Naive thymus-derived CD8-positive, alpha-beta T cell (primary cell): ENCODE measurements around the gene MAGEA9B. TPM values are rescaled to one million over a fixed set of nuclear protein-coding genes. Genes with fewer than 3 reads are reported as not detected.
A peak's percentile ranks its signal among the peaks of the same experiment; 100 is the strongest.
"Not testable (repeated sequence)": the region's sequence is repeated elsewhere in the genome, so short reads cannot be mapped to it uniquely, and the experiment has no call there.

Source experiments
- ATAC-seq, 2 donors: fragments of 150-1000 bp; cut with Tn5 transposase in 1 of 2; sonication (Bioruptor Pico), chemical (Tn5 transposase) in 1 of 2; 1 replicate in 1 of 2; 2 replicates in 1 of 2; pipeline ENCODE4 v1.10.0; 2021; ENCODE audit warnings: mild to moderate bottlenecking in 2 of 2, moderate library complexity in 2 of 2
- POLR2A ChIA-PET: fragments of 350-600 bp; sonication (Branson Sonifier 250); formaldehyde crosslinking; loops from one replicate; lab custom pipeline; 2021; ENCODE audit warnings: antibody characterized with exemption; lab: Charles Lee
- DNase-seq, 10 donors: peaks; one replicate each; pipeline versions ENCODE4 v3.0.0 to v3.0.0-alpha.2; 2020 to 2022
- H3K27ac Mint-ChIP-seq, 10 donors: one replicate each; pipeline ENCODE4 v1.8.0; 2020 to 2022; ENCODE audit warnings: mild to moderate bottlenecking in 10 of 10, mixed read lengths in 10 of 10, moderate library complexity in 4 of 10, inconsistent platforms in 1 of 10
- H3K27me3 Mint-ChIP-seq, 5 donors: one replicate each; pipeline ENCODE4 v1.8.0; 2021 to 2022; ENCODE audit warnings: mixed read lengths in 5 of 5
- H3K36me3 Mint-ChIP-seq, 3 donors: one replicate each; pipeline ENCODE4 v1.8.0; 2020 to 2022; ENCODE audit warnings: mixed read lengths in 3 of 3, mild to moderate bottlenecking in 2 of 3, inconsistent platforms in 1 of 3
- H3K4me1 Mint-ChIP-seq, 4 donors: one replicate each; pipeline ENCODE4 v1.8.0; 2021 to 2022; ENCODE audit warnings: mixed read lengths in 4 of 4
- H3K4me3 Mint-ChIP-seq, 10 donors: one replicate each; pipeline ENCODE4 v1.8.0; 2020 to 2022; ENCODE audit warnings: mild to moderate bottlenecking in 10 of 10, mixed read lengths in 10 of 10, moderate library complexity in 6 of 10, inconsistent platforms in 1 of 10
- H3K9me3 Mint-ChIP-seq, 9 donors: one replicate each; pipeline ENCODE4 v1.8.0; 2020 to 2022; ENCODE audit warnings: mixed read lengths in 9 of 9, mild to moderate bottlenecking in 3 of 9, inconsistent platforms in 1 of 9, moderate library complexity in 1 of 9
- polyA plus RNA-seq, 3 donors: library from polyadenylated mRNA; unstranded; fragments of 300-500 nt; fragmentation: Illumina TruSeq; gene quantifications; one replicate each; pipeline ENCODE4 v1.2.3, GENCODE V29; 2021
- total RNA-seq, 8 experiments: library from RNA in 2 of 8; stranded (reverse) in 2 of 8; gene quantifications; one replicate each; pipeline ENCODE4 v1.2.3 and lab custom pipeline; 2021 to 2026

MAGEA9B gene
- total RNA-seq = not detected
- not detected for polyA plus RNA-seq
- 0 reads per million in 6 experiments for total RNA-seq (lab: John Stamatoyannopoulos, UW)

GRCh38 chrX:149587359-149587758, at the start of gene MAGEA9B:
Gene MAGEA9B, minus strand, starts transcription at chrX:149587459. Its CDS starts 4,280 bp downstream, at chrX:149583179.
- ATAC-seq, POLR2A ChIA-PET, H3K27ac Mint-ChIP-seq, H3K4me1 Mint-ChIP-seq, H3K36me3 Mint-ChIP-seq, H3K27me3 Mint-ChIP-seq, H3K9me3 Mint-ChIP-seq, H3K4me3 Mint-ChIP-seq, DNase-seq: not testable (repeated sequence)

- peaks cover 15 to 31% (median 26%) of the 10 kb centered on the region in 4 donors for H3K4me1 Mint-ChIP-seq
- no peak for ATAC-seq
- DNase-seq = no peak
- H3K9me3 Mint-ChIP-seq = peaks cover 0 to 4% (median 0%) of the 10 kb centered on the region in 9 donors
- H3K27me3 Mint-ChIP-seq = peaks cover 0 to 4% (median 2%) of the 10 kb centered on the region in 5 donors
- H3K27ac Mint-ChIP-seq = no peak overlapping the region
- POLR2A ChIA-PET = no interaction called here
- no peak overlapping the region for H3K4me3 Mint-ChIP-seq
- H3K36me3 Mint-ChIP-seq = no peaks in the 10 kb centered on the region
Observed at GRCh38 chrX:149633511-149633910, 46.3 kb upstream of the MAGEA9B start.

- POLR2A ChIA-PET = no interaction called here
- H3K4me1 Mint-ChIP-seq = peaks cover 21 to 48% (median 39%) of the 10 kb centered on the region in 4 donors
- peaks cover 0 to 4% (median 2%) of the 10 kb centered on the region in 5 donors for H3K27me3 Mint-ChIP-seq
- peak; percentile 62 to 85 (median 72) for DNase-seq
- peak; percentile 85 to 89 for ATAC-seq
- peak within 1 kb of the TSS; percentile 45 to 95 (median 86) for H3K27ac Mint-ChIP-seq
- H3K4me3 Mint-ChIP-seq = peak within 1 kb of the TSS; percentile 86 to 95 (median 91)
- H3K9me3 Mint-ChIP-seq = peaks cover 0 to 2% (median 0%) of the 10 kb centered on the region in 9 donors
- no peaks in the 10 kb centered on the region for H3K36me3 Mint-ChIP-seq
Observed at GRCh38 chrX:149631234-149632165, 44.2 kb upstream of the MAGEA9B start, which contains the start of gene TMEM185A. Gene TMEM185A, minus strand, starts transcription at chrX:149631792. Its CDS starts 212 bp downstream, at chrX:149631580.

- Mint-ChIP-seq H3K4me3 (peak overlapping the region; percentile 86 to 95 (median 91)), H3K36me3 (no peaks in the 10 kb centered on the region), H3K27me3 (peaks cover 0 to 4% (median 2%) of the 10 kb centered on the region in 5 donors), H3K4me1 (peaks cover 25 to 53% (median 45%) of the 10 kb centered on the region in 4 donors), H3K27ac (peak overlapping the region; percentile 40 to 95 (median 82)), H3K9me3 (peaks cover 0 to 2% (median 0%) of the 10 kb centered on the region in 9 donors)
- DNase-seq (no peak), ATAC-seq (no peak)
- POLR2A ChIA-PET = no interaction called here
Observed at GRCh38 chrX:149630681-149631233, 43.5 kb upstream of the MAGEA9B start.

- Mint-ChIP-seq H3K4me3 (peak overlapping the region; percentile 86 to 95 (median 91)), H3K4me1 (peaks cover 28 to 62% (median 51%) of the 10 kb centered on the region in 4 donors), H3K36me3 (no peaks in the 10 kb centered on the region), H3K27me3 (no peaks in the 10 kb centered on the region), H3K27ac (peak overlapping the region in 7 of 10 donors; percentile 4 to 76 (median 48)), H3K9me3 (peaks cover 0 to 1% (median 0%) of the 10 kb centered on the region in 9 donors)
- ATAC-seq (no peak), DNase-seq (no peak)
- POLR2A ChIA-PET = no interaction called here
Observed at GRCh38 chrX:149629730-149630387, 42.6 kb upstream of the MAGEA9B start.

- Mint-ChIP-seq H3K4me1 (peaks cover 30 to 67% (median 60%) of the 10 kb centered on the region in 4 donors), H3K4me3 (peak overlapping the region in 6 of 10 donors; percentile 0 to 91 (median 16)), H3K27ac (no peak overlapping the region), H3K36me3 (no peaks in the 10 kb centered on the region), H3K27me3 (no peaks in the 10 kb centered on the region), H3K9me3 (peaks cover 0 to 1% (median 0%) of the 10 kb centered on the region in 9 donors)
- POLR2A ChIA-PET = no interaction called here
- no peak for ATAC-seq
- no peak for DNase-seq
Observed at GRCh38 chrX:149628768-149629167, 41.5 kb upstream of the MAGEA9B start.

GRCh38 chrX:149628280-149628679, 41.0 kb upstream of the MAGEA9B start:
- DNase-seq (no peak), ATAC-seq (no peak)
- peaks cover 0 to 1% (median 0%) of the 10 kb centered on the region in 9 donors for H3K9me3 Mint-ChIP-seq
- POLR2A ChIA-PET = no interaction called here
- no peaks in the 10 kb centered on the region for H3K27me3 Mint-ChIP-seq
- H3K36me3 Mint-ChIP-seq = no peaks in the 10 kb centered on the region
- peak overlapping the region in 1 of 10 donors; percentile 22 for H3K4me3 Mint-ChIP-seq
- no peak overlapping the region for H3K27ac Mint-ChIP-seq
- peaks cover 30 to 67% (median 61%) of the 10 kb centered on the region in 4 donors for H3K4me1 Mint-ChIP-seq

GRCh38 chrX:149626829-149627228, 39.6 kb upstream of the MAGEA9B start:
- ATAC-seq, H3K4me3 Mint-ChIP-seq, H3K9me3 Mint-ChIP-seq, POLR2A ChIA-PET, H3K27ac Mint-ChIP-seq, H3K36me3 Mint-ChIP-seq, DNase-seq, H3K27me3 Mint-ChIP-seq: not testable (repeated sequence)
- peaks cover 30 to 69% (median 62%) of the 10 kb centered on the region in 4 donors for H3K4me1 Mint-ChIP-seq

GRCh38 chrX:149619662-149620061, 32.4 kb upstream of the MAGEA9B start:
- H3K27ac Mint-ChIP-seq, H3K27me3 Mint-ChIP-seq, ATAC-seq, POLR2A ChIA-PET, DNase-seq, H3K36me3 Mint-ChIP-seq, H3K9me3 Mint-ChIP-seq, H3K4me3 Mint-ChIP-seq: not testable (repeated sequence)
- peaks cover 6 to 31% (median 21%) of the 10 kb centered on the region in 4 donors for H3K4me1 Mint-ChIP-seq

GRCh38 chrX:149618871-149619270, 31.6 kb upstream of the MAGEA9B start:
- POLR2A ChIA-PET = no interaction called here
- Mint-ChIP-seq H3K27me3 (no peaks in the 10 kb centered on the region), H3K36me3 (no peaks in the 10 kb centered on the region), H3K4me3 (no peak overlapping the region), H3K27ac (no peak overlapping the region), H3K9me3 (no peaks in the 10 kb centered on the region), H3K4me1 (peaks cover 4 to 32% (median 18%) of the 10 kb centered on the region in 4 donors)
- DNase-seq (no peak), ATAC-seq (no peak)

GRCh38 chrX:149611623-149612175, 24.4 kb upstream of the MAGEA9B start:
- H3K36me3 Mint-ChIP-seq = peaks cover 0 to 22% (median 5%) of the 10 kb centered on the region in 3 donors
- H3K27me3 Mint-ChIP-seq = no peaks in the 10 kb centered on the region
- H3K4me1 Mint-ChIP-seq = peaks cover 8 to 30% (median 22%) of the 10 kb centered on the region in 4 donors
- no peak overlapping the region for H3K4me3 Mint-ChIP-seq
- POLR2A ChIA-PET = interaction anchor here (0.6 kb wide), 1 partner anchor 12 kb away, joined by 3 read pairs; no protein-coding TSS in a partner anchor
- DNase-seq (no peak), ATAC-seq (no peak)
- H3K27ac Mint-ChIP-seq = peak overlapping the region in 2 of 10 donors; percentile 33 to 46
- H3K9me3 Mint-ChIP-seq = no peaks in the 10 kb centered on the region

GRCh38 chrX:149610511-149610910, 23.3 kb upstream of the MAGEA9B start:
- POLR2A ChIA-PET = no interaction called here
- Mint-ChIP-seq H3K4me1 (peaks cover 8 to 24% (median 15%) of the 10 kb centered on the region in 4 donors), H3K9me3 (no peaks in the 10 kb centered on the region), H3K27ac (no peak overlapping the region), H3K27me3 (no peaks in the 10 kb centered on the region), H3K36me3 (peaks cover 0 to 28% (median 5%) of the 10 kb centered on the region in 3 donors), H3K4me3 (no peak overlapping the region)
- ATAC-seq = no peak
- no peak for DNase-seq
